Amniotic epithelial cell (primary cell): ENCODE results near the gene N4BP2L1.
"Not testable (repeated sequence)": the region's sequence is repeated elsewhere in the genome, so short reads cannot be mapped to it uniquely, and the experiment has no call there.

Experiments used
- DNase-seq: peaks from one replicate; pipeline ENCODE4 v3.0.0-alpha.2; 2010; ENCODE audit warnings: low read depth

The N4BP2L1 gene

GRCh38 chr13:32390048-32390447 is 37.9 kb downstream of the N4BP2L1 start:
- DNase-seq, result no peak

GRCh38 chr13:32385410-32385809 is 42.5 kb downstream of the N4BP2L1 start:
- DNase-seq, result no peak

DNA sequence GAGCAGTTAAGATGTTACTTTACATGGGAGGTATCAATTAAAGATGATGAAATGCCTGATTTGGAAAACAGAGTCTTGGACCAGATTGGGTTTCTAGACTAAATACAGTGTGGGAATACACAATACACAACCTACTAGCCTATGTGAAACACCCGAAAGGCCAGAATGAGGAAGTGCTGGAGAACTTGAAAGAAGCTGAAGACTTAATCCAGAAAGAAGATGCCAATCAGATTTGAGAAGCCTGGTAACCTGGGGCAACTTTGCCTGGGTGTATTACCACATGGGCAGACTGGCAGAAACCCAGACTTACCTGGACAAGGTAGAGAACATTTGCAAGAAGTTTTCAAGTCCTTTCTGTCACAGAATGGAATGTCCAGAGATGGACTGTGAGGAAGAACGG is 43.2 kb downstream of the N4BP2L1 start:
- DNase-seq, result no peak

- no peak for DNase-seq
Observed at GRCh38 chr13:32383836-32384618, 43.9 kb downstream of the N4BP2L1 start.

DNA sequence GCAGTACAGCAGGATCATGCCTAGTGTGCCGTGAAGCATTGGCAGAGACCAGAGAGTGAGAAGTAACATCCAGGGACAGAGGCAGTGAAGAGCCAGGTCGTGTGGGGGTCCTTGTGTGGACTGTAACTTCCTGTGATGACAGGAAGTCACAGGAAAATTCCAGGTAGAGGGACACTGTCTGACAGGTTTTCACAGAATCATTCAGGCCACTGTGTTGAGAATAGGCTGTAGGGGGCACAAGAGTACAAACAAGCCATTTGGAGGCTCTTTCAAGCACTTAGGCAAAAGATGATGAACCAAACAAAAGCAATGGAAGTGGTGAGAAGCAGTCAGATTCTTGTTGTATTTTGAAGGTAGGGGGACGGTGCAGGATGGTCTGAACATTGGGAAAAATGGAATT is 46.4 kb downstream of the N4BP2L1 start:
- DNase-seq, result peak; percentile 45

DNA sequence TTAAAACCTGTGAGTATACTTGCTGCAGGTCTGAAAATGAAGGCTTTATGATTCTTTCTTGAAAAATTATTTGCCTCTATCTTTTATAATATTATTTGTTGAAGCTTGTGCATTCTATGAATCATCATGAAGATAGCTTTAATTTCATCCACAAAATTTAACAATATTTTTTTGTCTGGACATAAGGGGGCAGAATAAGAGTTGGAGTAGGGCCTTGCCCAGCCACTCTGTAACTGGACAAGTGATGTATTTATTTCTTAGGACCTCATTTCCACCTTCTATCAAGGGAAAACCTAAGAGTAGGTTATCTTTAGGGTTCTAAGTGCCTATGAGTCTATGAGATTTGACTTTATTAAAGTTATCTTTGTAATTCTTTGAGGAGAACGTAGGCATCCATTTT is 49.9 kb downstream of the N4BP2L1 start:
- peak; percentile 2 for DNase-seq

DNA sequence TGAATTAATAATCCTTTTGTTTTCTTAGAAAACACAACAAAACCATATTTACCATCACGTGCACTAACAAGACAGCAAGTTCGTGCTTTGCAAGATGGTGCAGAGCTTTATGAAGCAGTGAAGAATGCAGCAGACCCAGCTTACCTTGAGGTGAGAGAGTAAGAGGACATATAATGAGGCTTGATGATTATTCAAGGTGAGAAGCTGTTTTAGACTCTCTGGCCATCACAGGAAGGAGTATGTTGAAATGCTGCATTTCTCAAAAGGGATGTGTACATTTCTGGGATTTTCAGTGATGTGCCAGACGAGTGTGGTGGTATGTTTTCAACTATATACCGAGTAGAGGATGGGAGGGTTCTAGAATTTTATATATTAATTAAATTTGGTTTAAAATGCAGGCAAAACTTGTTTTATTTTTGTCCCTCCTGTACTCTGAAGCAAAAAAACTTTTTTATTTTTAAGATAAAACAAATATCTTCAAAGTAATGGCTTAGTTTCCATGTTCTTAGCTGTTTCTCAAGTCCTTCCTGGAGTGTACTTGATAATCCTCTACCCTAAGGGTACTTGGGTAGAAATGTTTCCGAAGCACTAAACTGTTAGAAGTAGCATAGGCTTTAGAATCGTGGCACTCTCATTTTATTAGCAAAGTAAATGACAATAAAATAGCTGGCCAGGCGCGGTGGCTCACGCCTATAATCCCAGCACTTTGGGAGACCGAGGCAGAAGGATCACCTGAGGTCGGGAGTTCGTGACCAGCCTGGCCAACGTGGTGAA is 51.1 kb downstream of the N4BP2L1 start:
- DNase-seq, result peak; percentile 1

DNA sequence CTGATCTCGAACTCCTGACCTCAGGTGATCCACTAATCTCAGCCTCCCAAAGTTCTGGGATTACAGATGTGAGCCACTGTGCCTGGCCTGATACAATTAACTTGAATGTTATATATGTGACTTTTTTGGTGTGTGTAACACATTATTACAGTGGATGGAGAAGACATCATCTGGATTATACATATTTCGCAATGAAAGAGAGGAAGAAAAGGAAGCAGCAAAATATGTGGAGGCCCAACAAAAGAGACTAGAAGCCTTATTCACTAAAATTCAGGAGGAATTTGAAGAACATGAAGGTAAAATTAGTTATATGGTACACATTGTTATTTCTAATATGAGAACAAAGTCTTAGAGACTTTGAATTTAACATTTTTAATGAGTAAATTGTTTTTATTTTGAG is 57.1 kb downstream of the N4BP2L1 start:
- peak; percentile 2 for DNase-seq

DNA sequence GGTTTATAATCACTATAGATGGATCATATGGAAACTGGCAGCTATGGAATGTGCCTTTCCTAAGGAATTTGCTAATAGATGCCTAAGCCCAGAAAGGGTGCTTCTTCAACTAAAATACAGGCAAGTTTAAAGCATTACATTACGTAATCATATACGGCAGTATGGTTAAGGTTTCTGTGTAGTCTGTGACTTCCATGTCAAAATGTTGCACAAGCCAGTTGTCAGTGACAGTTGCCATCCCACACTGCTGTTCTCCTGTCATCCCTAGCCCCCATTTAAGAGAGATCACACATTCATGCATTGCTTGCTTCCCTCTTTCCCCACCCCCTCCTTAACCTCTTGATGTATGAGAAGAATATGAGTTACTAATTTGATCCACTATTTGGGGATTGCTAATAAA is 65.4 kb downstream of the N4BP2L1 start:
- peak; percentile 2 for DNase-seq

DNA sequence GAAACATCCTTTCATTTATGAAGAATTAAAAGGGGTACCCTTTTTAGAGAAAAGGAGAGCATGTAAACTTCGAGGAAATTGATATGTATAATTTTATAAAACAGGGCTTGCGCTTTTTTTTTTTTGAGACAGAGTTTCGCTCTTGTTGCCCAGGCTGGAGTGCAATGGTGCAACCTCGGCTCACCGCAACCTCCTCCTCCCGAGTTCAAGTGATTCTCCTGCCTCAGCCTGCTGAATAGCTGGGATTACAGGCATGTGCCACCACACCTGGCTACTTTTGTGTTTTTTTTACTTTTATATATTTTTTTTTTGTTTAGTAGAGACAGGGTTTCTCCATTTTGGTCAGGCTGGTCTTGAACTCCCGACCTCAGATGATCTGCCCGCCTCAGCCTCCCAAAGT is 72.0 kb downstream of the N4BP2L1 start:
- DNase-seq, result not testable (repeated sequence)

DNA sequence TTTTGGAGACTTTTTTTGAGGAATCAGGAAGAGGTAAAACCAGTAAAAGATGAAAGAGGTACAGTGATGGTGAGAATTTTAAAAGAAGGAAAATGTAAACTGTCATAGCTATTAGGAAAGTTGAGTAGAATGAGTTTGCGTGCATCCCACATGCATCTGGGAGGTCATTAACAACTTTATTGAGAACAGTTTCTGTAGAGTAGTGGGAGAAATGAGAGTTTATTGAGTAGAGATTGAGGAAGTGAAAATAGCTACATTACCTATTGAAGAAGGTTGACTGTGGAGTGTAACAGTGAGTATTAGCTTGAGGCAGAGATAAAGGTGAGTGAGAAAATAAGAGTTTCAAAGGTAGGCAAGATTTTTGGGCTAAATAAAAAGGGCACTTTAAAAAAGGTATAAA is 73.9 kb downstream of the N4BP2L1 start:
- DNase-seq, result no peak

DNA sequence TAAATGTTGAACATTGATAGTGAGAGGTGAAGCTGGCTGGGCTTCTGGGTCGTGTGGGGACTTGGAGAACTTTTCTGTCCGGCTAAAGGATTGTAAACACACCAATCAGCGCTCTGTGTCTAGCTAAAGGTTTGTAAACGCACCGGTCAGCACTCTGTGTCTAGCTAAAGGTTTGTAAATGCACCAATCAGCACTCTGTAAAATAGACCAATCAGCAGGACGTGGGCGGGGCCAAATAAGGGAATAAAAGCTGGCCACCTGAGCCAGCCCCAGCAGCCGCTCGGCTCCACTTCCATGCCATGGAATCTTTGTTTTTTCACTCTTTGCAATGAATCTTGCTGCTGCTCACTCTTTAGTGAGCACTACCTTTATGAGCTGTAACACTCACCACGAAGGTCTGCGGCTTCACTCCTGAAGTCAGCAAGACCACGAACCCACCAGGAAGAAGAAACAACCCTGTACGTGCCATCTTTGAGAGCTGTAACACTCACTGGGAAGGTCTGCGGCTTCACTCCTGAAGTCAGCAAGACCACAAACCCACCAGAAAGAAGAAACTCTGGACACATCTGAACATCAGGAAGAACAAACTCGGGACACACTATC is 77.0 kb downstream of the N4BP2L1 start:
- not testable (repeated sequence) for DNase-seq
